Activated B cell treated with CpG ODN at 0.5 μM for 24 hours (primary cell): ENCODE data around the gene PPP1R8. TPM values are rescaled to one million over a fixed set of nuclear protein-coding genes. Genes with fewer than 3 reads are reported as not detected.

Experiments
- ATAC-seq: fragments of 200-7000 bp; cut with Tn5 transposase; one replicate; pipeline ENCODE4 v1.10.0; 2021; ENCODE audit warnings: low read depth, mild to moderate bottlenecking, moderate library complexity
- CTCF ChIA-PET: fragments of 350-600 bp; sonication (Branson Sonifier 250); formaldehyde crosslinking; loops from one replicate; lab custom pipeline; 2021; ENCODE audit warnings: antibody characterized with exemption; lab: Charles Lee
- POLR2A ChIA-PET: fragments of 350-600 bp; sonication (Branson Sonifier 250); formaldehyde crosslinking; loops from one replicate; lab custom pipeline; 2021; ENCODE audit warnings: antibody characterized with exemption; lab: Charles Lee
- DNase-seq: peaks from one replicate; pipeline ENCODE4 v3.0.0; 2022
- H3K27ac Mint-ChIP-seq: one replicate; pipeline ENCODE4 v1.8.0; 2020; ENCODE audit warnings: mixed read lengths
- H3K27me3 Mint-ChIP-seq: one replicate; pipeline ENCODE4 v1.8.0; 2021; ENCODE audit warnings: mixed read lengths
- H3K36me3 Mint-ChIP-seq: one replicate; pipeline ENCODE4 v1.8.0; 2021; ENCODE audit warnings: low read depth, mixed read lengths
- H3K4me1 Mint-ChIP-seq: one replicate; pipeline ENCODE4 v1.8.0; 2021; ENCODE audit warnings: mixed read lengths
- H3K4me3 Mint-ChIP-seq: one replicate; pipeline ENCODE4 v1.8.0; 2020; ENCODE audit warnings: mild to moderate bottlenecking, mixed read lengths
- H3K9me3 Mint-ChIP-seq: one replicate; pipeline ENCODE4 v1.8.0; 2020; ENCODE audit warnings: mixed read lengths
- intact Hi-C: fragments of 100-400 bp; cut with micrococcal nuclease; formaldehyde crosslinking; loops from one replicate; pipeline ENCODE4 v1.15.1; 2024
- total RNA-seq: library from RNA; stranded (reverse); gene quantifications from 2 replicates; pipeline ENCODE4 v1.2.3, GENCODE V29; 2022
- TF ChIP-seq, protein P1 (sequence below): fragments of 200-600 bp; IDR thresholded peaks from one replicate; pipeline ENCODE4 v1.8.0; 2022; ENCODE audit warnings: antibody characterized with exemption, mild to moderate bottlenecking

The PPP1R8 gene
- 48.3 and 52.0 TPM in 2 replicates for total RNA-seq

DNA sequence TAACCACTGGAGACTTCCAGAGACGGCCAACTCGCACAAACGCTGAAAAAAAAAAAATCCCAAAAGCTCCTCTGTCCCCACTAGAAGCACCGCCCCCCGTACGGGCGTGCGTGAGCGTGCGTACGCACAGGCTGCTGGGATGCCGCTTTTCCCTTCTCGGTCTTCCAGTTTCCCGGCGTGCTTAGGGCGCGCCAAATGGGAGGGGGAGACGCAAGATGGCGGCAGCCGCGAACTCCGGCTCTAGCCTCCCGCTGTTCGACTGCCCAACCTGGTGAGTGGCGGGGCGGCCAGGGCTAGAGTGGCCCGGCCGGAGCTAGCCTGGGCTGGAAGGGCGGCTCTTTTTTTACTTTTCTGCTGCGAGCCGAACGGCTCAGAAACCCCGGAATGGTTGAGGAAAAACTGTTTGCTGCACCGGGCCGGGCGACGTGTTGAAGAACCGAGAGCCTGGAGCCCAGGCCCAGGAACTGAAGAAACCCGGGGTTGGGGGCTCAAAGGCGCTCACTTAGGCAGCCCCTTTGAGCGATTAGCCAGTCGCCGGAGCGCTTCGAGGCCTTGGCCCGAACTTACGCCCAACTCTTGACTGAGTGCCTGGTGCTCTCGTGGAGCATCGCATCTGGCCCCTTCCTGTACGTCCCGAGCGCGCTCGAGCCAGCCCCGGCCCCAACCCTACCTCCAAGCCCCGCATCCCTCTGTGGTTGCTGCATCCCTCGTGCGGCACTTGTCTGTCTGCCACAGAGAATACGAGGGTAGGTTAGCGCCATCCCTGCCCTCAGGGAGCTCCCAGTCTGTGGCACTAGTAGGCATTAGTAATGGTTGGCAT is at the start of gene PPP1R8:
TSS of gene PPP1R8 (plus strand) at position 162 of the 820 bp plus-strand sequence. CDS start at position 216, 54 bp downstream.
- Mint-ChIP-seq H3K36me3 (peaks cover 39% of the 10 kb centered on the region), H3K27ac (peak within 1 kb of the TSS; percentile 89), H3K4me1 (peaks cover 22% of the 10 kb centered on the region), H3K27me3 (no peaks in the 10 kb centered on the region), H3K4me3 (peak within 1 kb of the TSS; percentile 95), H3K9me3 (no peaks in the 10 kb centered on the region)
- DNase-seq (peak; percentile 84), ATAC-seq (peak; percentile 98)
- TF ChIP-seq, protein P1, sequence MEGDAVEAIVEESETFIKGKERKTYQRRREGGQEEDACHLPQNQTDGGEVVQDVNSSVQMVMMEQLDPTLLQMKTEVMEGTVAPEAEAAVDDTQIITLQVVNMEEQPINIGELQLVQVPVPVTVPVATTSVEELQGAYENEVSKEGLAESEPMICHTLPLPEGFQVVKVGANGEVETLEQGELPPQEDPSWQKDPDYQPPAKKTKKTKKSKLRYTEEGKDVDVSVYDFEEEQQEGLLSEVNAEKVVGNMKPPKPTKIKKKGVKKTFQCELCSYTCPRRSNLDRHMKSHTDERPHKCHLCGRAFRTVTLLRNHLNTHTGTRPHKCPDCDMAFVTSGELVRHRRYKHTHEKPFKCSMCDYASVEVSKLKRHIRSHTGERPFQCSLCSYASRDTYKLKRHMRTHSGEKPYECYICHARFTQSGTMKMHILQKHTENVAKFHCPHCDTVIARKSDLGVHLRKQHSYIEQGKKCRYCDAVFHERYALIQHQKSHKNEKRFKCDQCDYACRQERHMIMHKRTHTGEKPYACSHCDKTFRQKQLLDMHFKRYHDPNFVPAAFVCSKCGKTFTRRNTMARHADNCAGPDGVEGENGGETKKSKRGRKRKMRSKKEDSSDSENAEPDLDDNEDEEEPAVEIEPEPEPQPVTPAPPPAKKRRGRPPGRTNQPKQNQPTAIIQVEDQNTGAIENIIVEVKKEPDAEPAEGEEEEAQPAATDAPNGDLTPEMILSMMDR: no peak
- POLR2A ChIA-PET: interaction anchor here (0.5 to 2.8 kb wide), 33 partner anchors 9 to 1347 kb away, joined by 3 to 34 read pairs (median 4); partner anchors contain the start of genes ATP5IF1, EYA3, FAM76A and MED18
- CTCF ChIA-PET: interaction anchor here (0.9 kb wide), 1 partner anchor 58 kb away, joined by 3 read pairs; the partner anchor contains the start of gene STX12
- intact Hi-C loops: loop anchor here (1.0 to 5.0 kb wide), 5 partner anchors 58 to 496 kb away; partner anchors contain the start of genes IFI6, MED18 and STX12

- Mint-ChIP-seq H3K9me3 (no peaks in the 10 kb centered on the region), H3K36me3 (peaks cover 27% of the 10 kb centered on the region), H3K4me3 (no peak overlapping the region), H3K4me1 (peaks cover 15% of the 10 kb centered on the region), H3K27me3 (no peaks in the 10 kb centered on the region), H3K27ac (no peak overlapping the region)
- TF ChIP-seq, protein P1: no peak
- ChIA-PET POLR2A (interaction anchor here (1.1 to 2.4 kb wide), 2 partner anchors 10 to 47 kb away, joined by 3 to 11 read pairs; partner anchors contain the start of genes PPP1R8 and STX12), CTCF (no interaction called here)
- ATAC-seq (no peak), DNase-seq (no peak)
- intact Hi-C loops: no loop called here
These were observed 47.6 kb upstream of the PPP1R8 start for GRCh38 chr1:27782950-27783349.

DNA sequence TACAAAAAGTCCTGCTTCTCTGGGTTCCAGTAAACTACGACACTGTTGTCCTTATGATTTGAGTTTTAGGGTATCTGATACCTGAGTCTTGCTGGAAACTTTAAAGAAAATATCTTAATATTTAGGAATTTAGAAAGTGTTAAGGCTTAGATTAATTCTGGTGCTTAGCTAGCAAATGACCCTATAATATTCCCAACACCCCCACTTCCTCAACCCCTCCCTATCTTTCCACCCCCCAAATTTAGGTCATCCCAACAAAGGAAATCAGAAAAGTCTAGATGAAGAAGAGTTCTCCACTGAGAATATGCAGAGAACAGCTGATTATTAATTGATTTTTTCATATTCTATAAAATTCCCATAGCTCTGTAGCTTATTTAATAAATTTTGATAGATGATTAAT is 45.9 kb upstream of the PPP1R8 start:
- peaks cover 7% of the 10 kb centered on the region for H3K4me1 Mint-ChIP-seq
- H3K27ac Mint-ChIP-seq: no peak overlapping the region
- no peaks in the 10 kb centered on the region for H3K27me3 Mint-ChIP-seq
- intact Hi-C loops: no loop called here
- peaks cover 30% of the 10 kb centered on the region for H3K36me3 Mint-ChIP-seq
- CTCF ChIA-PET: no interaction called here
- POLR2A ChIA-PET: no interaction called here
- H3K4me3 Mint-ChIP-seq: no peak overlapping the region
- TF ChIP-seq, protein P1: no peak
- no peak for ATAC-seq
- no peak for DNase-seq
- H3K9me3 Mint-ChIP-seq: no peaks in the 10 kb centered on the region

GRCh38 chr1:27785781-27786455 is 44.7 kb upstream of the PPP1R8 start:
- H3K9me3 Mint-ChIP-seq: no peaks in the 10 kb centered on the region
- peaks cover 34% of the 10 kb centered on the region for H3K36me3 Mint-ChIP-seq
- H3K27ac Mint-ChIP-seq: no peak overlapping the region
- POLR2A ChIA-PET: no interaction called here
- ATAC-seq: no peak
- peaks cover 7% of the 10 kb centered on the region for H3K4me1 Mint-ChIP-seq
- TF ChIP-seq, protein P1: no peak
- DNase-seq: no peak
- no peak overlapping the region for H3K4me3 Mint-ChIP-seq
- CTCF ChIA-PET: interaction anchor here (1.0 kb wide), 1 partner anchor 13 kb away, joined by 3 read pairs; the partner anchor contains the start of gene STX12
- no peaks in the 10 kb centered on the region for H3K27me3 Mint-ChIP-seq
- intact Hi-C loops: no loop called here

DNA sequence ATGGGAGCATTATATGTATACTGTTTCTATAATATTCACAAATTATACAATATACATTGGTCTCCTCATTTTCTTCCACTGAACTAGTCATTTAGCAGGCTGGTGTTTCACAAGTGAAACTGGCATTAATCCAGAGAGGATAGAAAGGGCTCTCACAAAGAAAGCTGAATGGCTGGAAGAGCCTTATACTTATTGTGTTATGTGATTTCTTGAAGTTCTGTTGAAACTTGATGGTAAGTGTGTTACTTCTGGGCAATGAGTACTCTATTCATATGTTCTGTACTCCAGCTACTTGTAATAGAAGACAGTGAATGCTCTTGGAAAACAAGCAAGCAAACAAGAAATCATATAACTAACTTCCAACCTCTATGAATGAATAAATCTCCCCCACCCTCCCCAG is 42.7 kb upstream of the PPP1R8 start:
- ChIA-PET POLR2A (interaction anchor here (0.6 kb wide), 1 partner anchor 262 kb away, joined by 3 read pairs; no protein-coding TSS in a partner anchor), CTCF (no interaction called here)
- TF ChIP-seq, protein P1: no peak
- DNase-seq (no peak), ATAC-seq (no peak)
- no peak overlapping the region for H3K27ac Mint-ChIP-seq
- peaks cover 38% of the 10 kb centered on the region for H3K36me3 Mint-ChIP-seq
- peaks cover 7% of the 10 kb centered on the region for H3K4me1 Mint-ChIP-seq
- intact Hi-C loops: no loop called here
- no peaks in the 10 kb centered on the region for H3K9me3 Mint-ChIP-seq
- H3K27me3 Mint-ChIP-seq: no peaks in the 10 kb centered on the region
- H3K4me3 Mint-ChIP-seq: no peak overlapping the region
